Ovary (tissue), 3 donors: ENCODE data around the gene PEAK1.

Experiments
- CTCF ChIP-seq, 3 donors: fragments of 450-650 bp in 2 of 3; fragments of 200-600 bp in 1 of 3; IDR thresholded peaks; one replicate each; pipeline versions ENCODE4 v1.5.1 to v1.8.0; 2016 to 2022; ENCODE audit warnings: antibody characterized with exemption in 3 of 3, mild to moderate bottlenecking in 1 of 3
- EP300 ChIP-seq: sonication (generic); formaldehyde crosslinking; IDR thresholded peaks from one replicate; pipeline ENCODE4 v1.6.1; 2017; ENCODE audit warnings: antibody characterized with exemption
- POLR2A ChIP-seq: fragments of 450-650 bp; IDR thresholded peaks from one replicate; pipeline ENCODE4 v1.6.1; 2017; ENCODE audit warnings: antibody characterized with exemption, mild to moderate bottlenecking, moderate library complexity
- donor health status: DM: no; HTN: no; CAD: no.

GRCh38 chr15:77287385-77287784 is 132.5 kb downstream of the PEAK1 start:
- no peak for TF ChIP-seq CTCF (IDR thresholded peaks at IDR 0.05)
- no peak for TF ChIP-seq POLR2A
- TF ChIP-seq EP300, result no peak
